IPS-15b (cell line): ENCODE results near the gene LAP3.

ENCODE experiments used
- H3K27me3 ChIP-seq: one replicate; pipeline ENCODE4 v1.6.1; 2013; ENCODE audit warnings: low read length; ENCODE audit not compliant: control insufficient read depth, insufficient read depth
- H3K36me3 ChIP-seq: one replicate; pipeline ENCODE4 v1.6.1; 2013; ENCODE audit warnings: low read length; ENCODE audit not compliant: control insufficient read depth, insufficient read depth
- H3K4me1 ChIP-seq: one replicate; pipeline ENCODE4 v1.6.1; 2013; ENCODE audit warnings: mild to moderate bottlenecking, low read length; ENCODE audit not compliant: control insufficient read depth, insufficient read depth
- H3K4me3 ChIP-seq: one replicate; pipeline ENCODE4 v1.5.1; 2013; ENCODE audit warnings: low read depth, low read length
- H3K9ac ChIP-seq: one replicate; pipeline ENCODE4 v1.6.1; 2013; ENCODE audit warnings: low read depth, mild to moderate bottlenecking, low read length
- H3K9me3 ChIP-seq: one replicate; pipeline ENCODE4 v1.6.1; 2013; ENCODE audit warnings: mild to moderate bottlenecking, low read length; ENCODE audit not compliant: control insufficient read depth, insufficient read depth

Gene LAP3

DNA sequence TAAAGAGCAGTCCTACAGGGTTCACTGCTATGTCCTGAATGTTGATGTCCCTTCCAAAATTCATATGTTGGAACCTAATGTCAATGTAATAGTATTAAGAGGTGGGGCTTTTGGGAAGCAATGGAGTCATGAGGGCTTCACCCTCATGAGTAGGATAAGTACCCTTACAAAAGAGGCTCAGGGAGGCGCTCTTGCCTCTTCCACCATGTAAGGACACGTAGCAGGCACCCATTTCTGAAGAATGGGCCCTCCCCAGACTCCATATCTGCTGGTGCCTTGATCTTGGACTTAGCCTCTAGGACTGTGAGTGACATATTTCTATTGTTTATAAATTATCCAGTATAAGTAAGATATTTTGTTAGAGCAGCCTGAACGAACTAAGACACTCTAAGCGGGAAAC lies 53.2 kb downstream of the LAP3 start:
- no peaks in the 10 kb centered on the region for H3K4me1 ChIP-seq
- H3K4me3 ChIP-seq, result no peak overlapping the region
- H3K9me3 ChIP-seq, result no peaks in the 10 kb centered on the region
- no peaks in the 10 kb centered on the region for H3K27me3 ChIP-seq
- no peak overlapping the region for H3K9ac ChIP-seq
- peaks cover 31% of the 10 kb centered on the region for H3K36me3 ChIP-seq

DNA sequence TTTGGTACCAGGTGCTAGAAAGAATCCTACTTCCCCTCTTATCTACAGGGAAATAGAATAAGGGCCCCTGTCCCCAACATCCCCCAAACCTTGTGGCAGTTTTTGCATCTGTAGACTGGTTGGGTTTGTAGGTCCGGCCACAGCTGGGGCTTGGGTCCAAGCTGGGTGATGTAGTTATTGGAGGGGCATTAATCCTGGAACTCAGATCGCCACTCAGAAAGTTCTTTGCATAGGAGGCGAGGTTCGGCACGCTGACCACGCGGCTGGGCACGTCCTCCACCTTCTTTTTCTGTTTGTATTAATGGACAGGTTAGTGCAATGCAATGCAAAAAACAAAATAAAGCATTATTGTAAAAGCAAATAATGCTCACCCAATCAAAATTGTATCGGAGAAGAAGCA lies 56.6 kb downstream of the LAP3 start:
- H3K36me3 ChIP-seq, result peaks cover 14% of the 10 kb centered on the region

DNA sequence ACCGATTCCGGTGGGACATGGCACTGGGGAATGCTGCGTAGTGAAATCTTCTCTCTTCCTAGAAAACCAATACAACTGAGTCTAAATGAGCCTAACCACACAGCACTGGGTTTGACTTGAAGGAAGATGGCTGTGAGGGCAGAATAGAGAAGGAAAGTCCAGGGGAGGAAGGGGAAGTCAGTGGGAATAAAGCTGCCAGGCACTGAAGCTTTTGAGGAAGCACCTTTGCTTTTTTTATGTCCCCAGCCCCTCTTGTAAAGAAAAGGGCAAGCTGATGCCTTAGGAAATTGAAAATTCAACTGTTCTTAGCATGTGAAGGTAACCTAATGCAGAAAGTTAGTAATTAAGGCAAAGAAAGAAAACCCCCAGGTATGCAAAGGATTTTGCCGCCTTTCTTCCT lies 58.1 kb downstream of the LAP3 start:
- H3K9me3 ChIP-seq, result no peaks in the 10 kb centered on the region
- H3K27me3 ChIP-seq, result no peaks in the 10 kb centered on the region
- H3K36me3 ChIP-seq, result peaks cover 11% of the 10 kb centered on the region
- no peak overlapping the region for H3K9ac ChIP-seq
- no peak overlapping the region for H3K4me3 ChIP-seq
- no peaks in the 10 kb centered on the region for H3K4me1 ChIP-seq

More for the DNA sequence above, 56.6 kb downstream of the LAP3 start:
- Histone ChIP-seq H3K9me3 (no peaks in the 10 kb centered on the region), H3K4me3 (no peak overlapping the region), H3K4me1 (no peaks in the 10 kb centered on the region), H3K27me3 (no peaks in the 10 kb centered on the region), H3K9ac (no peak overlapping the region)

DNA sequence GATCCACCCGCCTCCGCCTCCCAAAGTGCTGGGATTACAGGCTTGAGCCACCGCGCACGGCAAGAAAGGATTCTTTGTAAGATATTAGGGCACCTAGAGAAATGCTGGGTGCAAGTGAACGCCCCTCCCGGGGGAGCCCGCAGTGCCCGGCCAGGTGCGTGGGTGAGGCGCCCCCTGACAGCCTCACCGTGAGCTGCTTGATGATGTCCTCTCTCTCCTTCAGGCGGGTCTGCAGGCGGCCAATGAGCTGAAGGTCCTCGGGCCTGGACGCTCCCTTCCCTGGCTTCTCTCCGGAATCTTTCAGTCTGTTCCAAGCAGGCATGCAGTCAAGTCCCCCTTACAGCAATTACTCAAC lies 59.3 kb downstream of the LAP3 start:
- Histone ChIP-seq H3K4me3 (no peak overlapping the region), H3K27me3 (no peaks in the 10 kb centered on the region), H3K4me1 (no peaks in the 10 kb centered on the region), H3K9ac (no peak overlapping the region), H3K36me3 (peaks cover 8% of the 10 kb centered on the region), H3K9me3 (no peaks in the 10 kb centered on the region)

DNA sequence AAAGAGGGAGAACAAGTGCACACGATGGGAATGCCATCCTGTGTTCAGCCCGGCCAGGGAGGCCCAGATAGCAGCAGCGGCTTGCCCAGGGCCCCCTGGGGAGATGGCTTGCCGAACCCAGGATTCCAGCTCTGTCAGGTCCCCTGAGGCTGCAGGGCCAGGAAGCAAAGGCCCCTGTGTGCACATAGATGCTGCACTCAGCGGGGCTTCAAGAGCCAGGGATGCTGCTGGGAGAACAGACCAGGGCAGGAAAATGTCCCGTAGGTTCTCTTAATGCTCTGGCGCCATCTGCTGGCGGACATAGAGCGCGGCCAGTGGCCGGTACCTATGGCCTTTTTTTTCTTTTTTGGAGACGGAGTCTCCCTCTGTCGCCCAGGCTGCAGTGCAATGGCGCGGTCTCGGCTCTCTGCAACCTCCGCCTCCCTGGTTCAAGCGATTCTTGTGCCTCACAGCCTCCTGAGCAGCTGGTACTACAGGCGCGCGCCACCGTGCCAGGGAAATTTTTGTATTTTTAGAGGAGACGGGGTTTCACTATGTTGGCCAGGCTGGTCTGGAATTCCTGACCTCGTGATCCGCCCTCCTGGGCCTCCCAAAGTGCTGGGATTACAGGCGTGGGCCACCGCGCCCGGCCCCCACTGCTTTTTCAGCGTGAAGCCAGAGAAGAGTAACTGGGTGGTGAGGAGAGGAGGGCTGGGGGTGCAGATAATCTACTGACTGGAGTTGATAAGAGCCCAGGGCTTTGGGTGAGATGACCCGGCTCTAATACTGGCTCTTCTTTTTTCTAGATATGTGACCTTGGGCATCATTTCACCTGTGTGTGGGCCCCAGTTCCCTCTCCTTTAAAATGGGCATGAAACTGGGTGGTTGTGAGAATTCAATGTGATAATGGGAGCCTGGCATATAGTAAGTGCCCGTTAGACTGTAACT lies 60.0 kb downstream of the LAP3 start:
- Histone ChIP-seq H3K9ac (no peak overlapping the region), H3K36me3 (peaks cover 8% of the 10 kb centered on the region), H3K9me3 (no peaks in the 10 kb centered on the region), H3K27me3 (no peaks in the 10 kb centered on the region), H3K4me3 (no peak overlapping the region), H3K4me1 (no peaks in the 10 kb centered on the region)

DNA sequence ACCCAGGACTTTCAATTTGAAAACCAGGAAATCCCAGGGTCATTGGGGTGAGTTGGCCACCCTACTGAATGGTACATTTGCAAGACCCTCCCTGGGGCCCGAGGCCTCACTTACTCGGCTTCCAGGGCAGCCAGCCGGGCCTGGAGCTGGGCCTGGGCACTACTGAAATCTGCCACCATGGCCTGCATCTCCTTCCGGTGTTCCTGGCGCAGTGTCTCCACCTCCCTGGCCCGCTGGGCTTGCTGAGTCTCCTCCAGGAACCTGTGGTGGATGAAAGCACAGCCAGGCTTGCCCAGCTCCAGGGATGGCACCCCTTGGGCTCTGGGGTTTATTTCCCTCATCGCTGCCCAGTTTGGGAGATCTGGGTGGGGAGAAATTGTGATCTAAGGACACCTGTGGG lies 62.1 kb downstream of the LAP3 start:
- Histone ChIP-seq H3K4me3 (no peak overlapping the region), H3K4me1 (no peaks in the 10 kb centered on the region), H3K27me3 (peaks cover 9% of the 10 kb centered on the region), H3K9ac (no peak overlapping the region), H3K9me3 (no peaks in the 10 kb centered on the region), H3K36me3 (peaks cover 2% of the 10 kb centered on the region)

DNA sequence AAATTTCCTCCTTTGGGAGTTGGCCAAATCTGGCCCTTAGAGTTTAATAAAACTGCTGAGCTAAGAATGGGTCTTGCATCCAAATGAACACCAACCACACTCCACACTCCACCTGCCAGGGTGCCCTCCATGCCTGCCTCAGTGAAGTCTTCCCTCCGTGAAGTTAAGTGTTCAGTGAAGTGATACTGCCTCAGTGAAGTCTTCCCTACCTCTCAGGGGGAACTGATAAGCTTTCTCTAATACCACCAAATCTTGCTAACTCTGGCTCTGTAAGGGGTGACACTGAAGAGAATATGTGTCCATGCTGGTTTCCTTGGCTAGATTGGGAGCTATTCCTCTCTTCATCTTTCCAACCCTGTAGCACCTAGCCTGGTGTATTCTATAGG lies 65.4 kb downstream of the LAP3 start:
- Histone ChIP-seq H3K4me3 (peak overlapping the region; percentile 41), H3K36me3 (peaks cover 2% of the 10 kb centered on the region), H3K4me1 (no peaks in the 10 kb centered on the region), H3K9ac (no peak overlapping the region), H3K27me3 (peaks cover 9% of the 10 kb centered on the region), H3K9me3 (no peaks in the 10 kb centered on the region)

DNA sequence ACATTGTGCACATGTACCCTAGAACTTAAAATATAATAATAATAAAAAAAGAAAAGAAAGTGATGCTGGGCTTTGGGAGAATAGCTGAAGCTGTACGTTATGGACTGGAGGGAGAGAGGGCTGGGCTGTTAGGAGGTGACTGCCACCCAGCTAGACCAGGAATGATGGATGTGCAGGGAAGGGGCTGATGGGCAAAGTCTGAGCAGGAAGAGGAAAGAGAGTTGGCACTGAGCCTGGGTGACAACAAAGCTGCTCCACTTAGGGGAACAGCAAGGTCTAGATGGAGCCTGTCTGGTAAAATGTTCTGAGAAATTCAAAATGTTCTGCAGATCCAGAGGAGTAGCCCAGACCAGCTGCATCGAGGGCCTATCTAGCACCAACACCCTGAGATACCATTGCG lies 69.7 kb downstream of the LAP3 start:
- H3K4me3 ChIP-seq, result no peak overlapping the region
- no peaks in the 10 kb centered on the region for H3K9me3 ChIP-seq
- H3K27me3 ChIP-seq, result peaks cover 9% of the 10 kb centered on the region
- H3K4me1 ChIP-seq, result no peaks in the 10 kb centered on the region
- no peaks in the 10 kb centered on the region for H3K36me3 ChIP-seq
- H3K9ac ChIP-seq, result no peak overlapping the region

DNA sequence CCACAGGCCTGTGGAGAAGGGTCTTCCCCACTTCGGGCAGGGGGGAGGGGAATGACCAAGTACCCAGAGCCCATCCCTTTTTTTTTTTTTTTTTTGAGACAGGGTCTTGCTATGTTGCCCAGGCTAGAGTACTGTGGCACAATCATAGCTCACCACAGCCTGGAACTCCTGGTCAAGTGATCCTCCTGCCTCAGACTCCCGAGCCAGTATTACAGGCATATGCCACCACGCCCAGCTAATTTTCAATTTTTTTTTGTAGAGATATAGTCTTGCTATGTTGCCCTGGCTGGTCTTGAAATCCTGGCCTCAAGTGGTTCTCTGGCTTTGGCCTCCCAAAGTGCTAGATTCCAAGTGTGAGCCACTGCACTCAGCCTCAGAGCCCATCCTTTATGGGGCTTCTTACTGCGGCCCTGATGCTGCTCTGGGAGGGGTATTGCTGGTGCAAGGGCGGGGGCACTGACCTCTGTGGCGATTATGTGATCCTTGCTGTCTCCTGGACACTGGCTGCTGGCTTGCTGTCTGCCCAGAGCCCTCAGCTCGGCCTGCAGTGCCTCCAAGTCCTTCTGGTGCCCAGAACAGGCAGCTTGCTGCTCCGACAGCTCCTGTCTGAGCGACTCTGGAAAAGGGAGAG lies 70.3 kb downstream of the LAP3 start:
- H3K4me1 ChIP-seq, result no peaks in the 10 kb centered on the region
- no peak overlapping the region for H3K9ac ChIP-seq
- no peaks in the 10 kb centered on the region for H3K9me3 ChIP-seq
- no peak overlapping the region for H3K4me3 ChIP-seq
- peaks cover 7% of the 10 kb centered on the region for H3K27me3 ChIP-seq
- no peaks in the 10 kb centered on the region for H3K36me3 ChIP-seq

DNA sequence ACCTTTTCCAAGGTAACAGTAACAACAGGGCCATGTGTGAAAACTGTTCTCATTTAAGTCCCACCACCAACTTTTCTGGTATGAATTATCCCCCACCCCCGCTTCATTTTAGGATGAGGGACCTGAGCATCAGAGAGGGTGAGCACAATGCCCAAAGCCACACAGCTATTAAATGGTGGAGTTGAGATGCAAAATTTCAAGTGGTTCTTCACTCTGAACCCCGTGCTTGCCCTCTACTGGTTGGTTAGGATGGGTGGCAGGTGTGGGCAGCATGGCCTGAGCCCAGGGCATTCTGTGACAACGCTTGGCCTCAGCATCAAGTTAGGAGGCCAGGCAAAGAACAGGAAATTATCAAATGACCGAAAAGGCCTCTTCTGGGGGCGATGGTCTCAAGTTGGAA lies 70.9 kb downstream of the LAP3 start:
- Histone ChIP-seq H3K36me3 (no peaks in the 10 kb centered on the region), H3K9me3 (no peaks in the 10 kb centered on the region), H3K27me3 (peaks cover under 1% of the 10 kb centered on the region), H3K4me1 (no peaks in the 10 kb centered on the region), H3K4me3 (no peak overlapping the region), H3K9ac (no peak overlapping the region)

DNA sequence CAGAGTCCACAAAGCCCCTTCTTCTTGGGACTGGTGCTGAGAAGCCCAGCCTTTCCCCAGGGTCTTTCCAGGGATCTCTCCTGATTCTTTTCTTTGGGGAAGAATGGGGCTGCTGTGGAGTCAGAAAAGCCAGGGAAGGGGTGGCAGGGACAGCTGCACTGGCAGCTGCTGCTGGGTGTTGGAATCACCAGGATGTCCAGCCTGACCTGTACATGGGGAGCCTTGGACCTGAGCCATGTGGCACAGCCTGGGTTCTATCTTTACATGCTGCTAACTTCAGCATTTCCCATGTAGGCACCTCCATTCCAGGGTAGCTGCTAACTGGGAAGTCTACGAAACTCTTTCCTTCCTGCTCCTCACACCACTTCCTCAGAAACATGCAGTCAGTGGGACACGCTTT lies 73.4 kb downstream of the LAP3 start:
- H3K4me3 ChIP-seq, result no peak overlapping the region
- no peak overlapping the region for H3K9ac ChIP-seq
- H3K27me3 ChIP-seq, result no peaks in the 10 kb centered on the region
- H3K4me1 ChIP-seq, result no peaks in the 10 kb centered on the region
- no peaks in the 10 kb centered on the region for H3K9me3 ChIP-seq
- H3K36me3 ChIP-seq, result no peaks in the 10 kb centered on the region

DNA sequence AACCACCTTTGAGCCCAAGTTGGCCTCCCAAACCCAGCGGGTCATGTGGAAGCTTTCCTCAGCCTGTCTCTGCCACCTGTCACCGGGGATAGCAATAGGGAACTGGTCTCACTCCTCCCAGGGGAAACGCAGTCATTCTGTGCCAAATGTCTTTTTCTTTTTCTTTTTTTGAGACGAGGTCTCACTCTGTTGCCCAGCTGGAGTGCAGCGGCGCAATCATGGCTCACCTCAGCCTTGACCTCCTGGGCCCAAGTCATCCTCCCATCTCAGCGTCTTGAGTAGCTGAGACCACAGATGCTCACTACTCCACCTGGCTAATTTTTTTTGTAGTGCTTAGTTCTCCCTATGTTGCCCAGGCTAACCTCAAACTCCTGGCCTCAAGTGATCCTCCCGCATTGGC lies 77.7 kb downstream of the LAP3 start:
- no peaks in the 10 kb centered on the region for H3K27me3 ChIP-seq
- no peaks in the 10 kb centered on the region for H3K36me3 ChIP-seq
- no peak overlapping the region for H3K9ac ChIP-seq
- no peaks in the 10 kb centered on the region for H3K4me1 ChIP-seq
- H3K4me3 ChIP-seq, result no peak overlapping the region
- no peaks in the 10 kb centered on the region for H3K9me3 ChIP-seq
